HepG2 (cell line): ENCODE results near the gene BBS5. TPM values are rescaled to one million over a fixed set of nuclear protein-coding genes. Genes with fewer than 3 reads are reported as not detected.

ENCODE experiments used
- CTCF ChIP-seq: sonication (generic); formaldehyde crosslinking; IDR thresholded peaks from 2 replicates; pipeline ENCODE4 v1.5.0; 2020; ENCODE audit warnings: mild to moderate bottlenecking, missing genetic modification reagents, moderate library complexity
- HMG20A ChIP-seq: IDR thresholded peaks from 2 replicates; pipeline ENCODE4 v1.6.1; 2016; ENCODE audit warnings: borderline replicate concordance
- MAX ChIP-seq: IDR thresholded peaks from 2 replicates; pipeline ENCODE4 v1.6.1; 2012; ENCODE audit warnings: inconsistent platforms
- NFKB2 ChIP-seq: sonication (generic); formaldehyde crosslinking; IDR thresholded peaks from 2 replicates; pipeline ENCODE4 v1.4.0; 2020; ENCODE audit warnings: missing genetic modification reagents, borderline replicate concordance
- WIZ ChIP-seq: sonication (generic); formaldehyde crosslinking; IDR thresholded peaks from 2 replicates; pipeline ENCODE4 v1.5.1; 2020; ENCODE audit warnings: mild to moderate bottlenecking, missing genetic modification reagents
- ZGPAT ChIP-seq: IDR thresholded peaks from 2 replicates; pipeline ENCODE4 v1.6.1; 2016; ENCODE audit warnings: mild to moderate bottlenecking
- ZNF296 ChIP-seq: sonication (generic); formaldehyde crosslinking; conservative IDR thresholded peaks from 2 replicates; pipeline ENCODE4 v1.5.0; 2020; ENCODE audit warnings: mild to moderate bottlenecking, missing genetic modification reagents
- ZNF552 ChIP-seq: sonication (generic); formaldehyde crosslinking; IDR thresholded peaks from 2 replicates; pipeline ENCODE4 v1.9.0; 2022; ENCODE audit warnings: missing genetic modification reagents, mild to moderate bottlenecking, borderline replicate concordance
- ZNF564 ChIP-seq: sonication (generic); formaldehyde crosslinking; IDR thresholded peaks from 2 replicates; pipeline ENCODE4 v1.8.1; 2023; ENCODE audit warnings: mild to moderate bottlenecking, missing genetic modification reagents
- ZNF639 ChIP-seq: conservative IDR thresholded peaks from 2 replicates; pipeline ENCODE4 v1.6.1; 2018; ENCODE audit warnings: missing genetic modification reagents
- ZNF646 ChIP-seq: sonication (generic); formaldehyde crosslinking; IDR thresholded peaks from 2 replicates; pipeline ENCODE4 v1.9.0; 2021; ENCODE audit warnings: mild to moderate bottlenecking, missing genetic modification reagents
- ZNF781 ChIP-seq: sonication (generic); formaldehyde crosslinking; IDR thresholded peaks from 2 replicates; pipeline ENCODE4 v1.5.1; 2020; ENCODE audit warnings: borderline replicate concordance, mild to moderate bottlenecking, missing genetic modification reagents; ENCODE audit errors: not compliant biosample characterization
- polyA plus RNA-seq, 8 experiments: library from polyadenylated mRNA; depleted of rRNA in 3 of 8; stranded (reverse) in 7 of 8; unstranded in 1 of 8; fragments of >200 nt; fragmentation: Illumina TruSeq in 4 of 8; extraction: Trizol in 4 of 8; gene quantifications; 2 replicates each; pipeline versions ENCODE4 v1.2.1 to v1.2.3, GENCODE V29; 2011 to 2016; ENCODE audit warnings: low read depth in 4 of 8, missing spikeins in 1 of 8, mixed read lengths in 1 of 8; ENCODE audit not compliant: insufficient read depth in 1 of 8
- total RNA-seq, 5 experiments: library from RNA; depleted of rRNA; stranded (reverse); fragments of >200 nt; fragmentation: Illumina TruSeq; extraction: Trizol; gene quantifications; 2 replicates each; pipeline ENCODE4 v1.2.3, GENCODE V29; 2016; ENCODE audit warnings: low read depth in 1 of 5
- TF ChIP-seq, protein P1 (sequence below): sonication (generic); formaldehyde crosslinking; IDR thresholded peaks from 2 replicates; pipeline ENCODE4 v1.4.0; 2020; ENCODE audit warnings: missing genetic modification reagents, borderline replicate concordance

The BBS5 gene
- total and polyA plus RNA-seq, 2 of the 13 experiments (the other 11 are each of a cell fraction or from before 2014, with no cell fraction given): 1.8 to 4.5 TPM

DNA sequence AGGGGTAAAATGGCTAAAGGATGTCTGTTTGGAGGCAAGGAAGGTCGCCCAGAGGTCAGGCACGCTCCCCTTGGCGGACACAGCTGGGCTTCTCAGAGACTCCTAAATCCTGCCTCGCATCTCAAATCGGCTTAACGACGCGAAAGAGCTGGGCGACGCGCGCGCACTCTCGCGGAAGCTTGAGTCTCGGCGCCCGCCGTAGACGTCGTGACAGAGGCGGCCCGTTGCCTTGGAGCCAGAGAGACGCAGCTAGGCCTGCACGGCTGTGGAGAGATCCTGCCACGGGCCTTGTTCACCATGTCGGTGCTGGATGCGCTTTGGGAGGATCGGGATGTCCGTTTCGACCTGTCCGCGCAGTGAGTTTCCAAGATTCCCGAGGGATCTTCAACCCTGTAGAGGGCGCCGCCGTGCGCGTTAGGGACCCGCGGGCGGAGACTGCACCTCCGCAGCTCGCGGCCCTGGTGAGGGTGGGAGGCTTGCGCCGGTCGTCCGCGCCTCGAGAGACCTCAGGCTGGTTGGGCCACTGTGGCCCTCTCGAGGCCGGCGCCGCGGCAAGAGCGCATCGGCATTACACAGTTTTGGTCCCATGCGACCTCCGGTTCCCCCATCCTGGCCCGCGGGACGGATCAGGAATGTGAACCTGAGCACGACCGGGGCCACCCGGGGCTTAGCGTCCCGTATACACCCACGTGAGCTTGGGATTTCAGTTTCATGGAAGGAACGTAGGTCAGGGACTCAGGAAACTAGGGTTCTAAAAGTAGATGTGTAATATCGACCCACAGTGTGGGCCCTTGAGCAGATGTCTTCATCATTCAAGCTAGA, at the start of gene BBS5 (continued):
- TF ChIP-seq ZNF646 (CRISPR knock-in tag) (peak; percentile 14; the same call in 1 of the 2 replicates), ZNF781 (CRISPR knock-in tag) (peak; percentile 99), WIZ (peak; percentile 96), HMG20A (CRISPR knock-in tag) (no peak), NFKB2 (CRISPR knock-in tag) (peak; percentile 98; the same call in 1 of the 2 replicates), ZNF296 (CRISPR knock-in tag) (peak; percentile 78; the same call in 1 of the 2 replicates), ZNF552 (peak; percentile 58; the same call in 1 of the 2 replicates), ZNF564 (CRISPR knock-in tag) (peak; percentile 84), ZNF639 (CRISPR knock-in tag) (0 out of 2 replicates have a peak, but pooled peaks have one; percentile 47), CTCF (CRISPR knock-in tag) (peak; percentile 97), MAX (peak; percentile 91), ZGPAT (CRISPR knock-in tag) (peak; percentile 97)
- TF ChIP-seq, protein P1, sequence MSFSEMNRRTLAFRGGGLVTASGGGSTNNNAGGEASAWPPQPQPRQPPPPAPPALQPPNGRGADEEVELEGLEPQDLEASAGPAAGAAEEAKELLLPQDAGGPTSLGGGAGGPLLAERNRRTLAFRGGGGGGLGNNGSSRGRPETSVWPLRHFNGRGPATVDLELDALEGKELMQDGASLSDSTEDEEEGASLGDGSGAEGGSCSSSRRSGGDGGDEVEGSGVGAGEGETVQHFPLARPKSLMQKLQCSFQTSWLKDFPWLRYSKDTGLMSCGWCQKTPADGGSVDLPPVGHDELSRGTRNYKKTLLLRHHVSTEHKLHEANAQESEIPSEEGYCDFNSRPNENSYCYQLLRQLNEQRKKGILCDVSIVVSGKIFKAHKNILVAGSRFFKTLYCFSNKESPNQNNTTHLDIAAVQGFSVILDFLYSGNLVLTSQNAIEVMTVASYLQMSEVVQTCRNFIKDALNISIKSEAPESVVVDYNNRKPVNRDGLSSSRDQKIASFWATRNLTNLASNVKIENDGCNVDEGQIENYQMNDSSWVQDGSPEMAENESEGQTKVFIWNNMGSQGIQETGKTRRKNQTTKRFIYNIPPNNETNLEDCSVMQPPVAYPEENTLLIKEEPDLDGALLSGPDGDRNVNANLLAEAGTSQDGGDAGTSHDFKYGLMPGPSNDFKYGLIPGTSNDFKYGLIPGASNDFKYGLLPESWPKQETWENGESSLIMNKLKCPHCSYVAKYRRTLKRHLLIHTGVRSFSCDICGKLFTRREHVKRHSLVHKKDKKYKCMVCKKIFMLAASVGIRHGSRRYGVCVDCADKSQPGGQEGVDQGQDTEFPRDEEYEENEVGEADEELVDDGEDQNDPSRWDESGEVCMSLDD (CRISPR knock-in tag): 0 out of 2 replicates have a peak, but pooled peaks have one; percentile 60
